ENCODE data around the gene PCDHA10. TPM values are rescaled to one million over a fixed set of nuclear protein-coding genes. Genes with fewer than 3 reads are reported as not detected.
A peak's percentile ranks its signal among the peaks of the same experiment; 100 is the strongest.
"Not testable (repeated sequence)": the region's sequence is repeated elsewhere in the genome, so short reads cannot be mapped to it uniquely, and the experiment has no call there.

PCDHA10 gene
- total and polyA plus RNA-seq, 2 experiments from 2014 or later: 10.2 to 14.4 TPM

GRCh38 chr5:140849831-140850634, 5.7 kb upstream of the PCDHA10 start:
- H3K27ac ChIP-seq; H3K4me1 ChIP-seq (ENCODE audit: low read depth); H3K4me3 ChIP-seq; H3K36me3 ChIP-seq; H3K9me3 ChIP-seq (ENCODE audit: low read depth); H3K27me3 ChIP-seq; DNase-seq (ENCODE audit: low read depth in 1 of 2, low spot score in 1 of 2): not testable (repeated sequence)

- TF ChIP-seq CTCF (IDR thresholded peaks at IDR 0.05; ENCODE audit: low read depth, low read length): no peak
- no peak for DNase-seq (ENCODE audit: low read depth in 1 of 2, low spot score in 1 of 2)
- Histone ChIP-seq H3K4me1 (ENCODE audit: low read depth) (no peaks in the 10 kb centered on the region), H3K27ac (no peak overlapping the region), H3K27me3 (no peaks in the 10 kb centered on the region), H3K36me3 (no peaks in the 10 kb centered on the region), H3K4me3 (no peak overlapping the region), H3K9me3 (ENCODE audit: low read depth) (no peaks in the 10 kb centered on the region)
These were observed 1.7 kb downstream of the PCDHA10 start for GRCh38 chr5:140857177-140857986.

- no peak for TF ChIP-seq CTCF (IDR thresholded peaks at IDR 0.05; ENCODE audit: low read depth, low read length)
These were observed 2.2 kb downstream of the PCDHA10 start for GRCh38 chr5:140857987-140858240.

GRCh38 chr5:140862441-140863295, 7.0 kb downstream of the PCDHA10 start:
- no peaks in the 10 kb centered on the region for H3K27me3 ChIP-seq
- no peak for TF ChIP-seq CTCF (IDR thresholded peaks at IDR 0.05; ENCODE audit: low read depth, low read length)
- H3K4me3 ChIP-seq: no peak overlapping the region
- H3K4me1 ChIP-seq (ENCODE audit: low read depth): no peaks in the 10 kb centered on the region
- no peak overlapping the region for H3K27ac ChIP-seq
- no peaks in the 10 kb centered on the region for H3K9me3 ChIP-seq (ENCODE audit: low read depth)
- DNase-seq (ENCODE audit: low read depth in 1 of 2, low spot score in 1 of 2): no peak
- no peaks in the 10 kb centered on the region for H3K36me3 ChIP-seq

More at GRCh38 chr5:140857987-140858240, 2.2 kb downstream of the PCDHA10 start:
- no peak for DNase-seq (ENCODE audit: low read depth in 1 of 2, low spot score in 1 of 2)
- no peak overlapping the region for H3K27ac ChIP-seq
- H3K9me3 ChIP-seq (ENCODE audit: low read depth): no peaks in the 10 kb centered on the region
- H3K4me1 ChIP-seq (ENCODE audit: low read depth): no peaks in the 10 kb centered on the region
- H3K36me3 ChIP-seq: no peaks in the 10 kb centered on the region
- H3K4me3 ChIP-seq: no peak overlapping the region
- no peaks in the 10 kb centered on the region for H3K27me3 ChIP-seq

GRCh38 chr5:140868721-140869554, 13.2 kb downstream of the PCDHA10 start, which contains the start of gene PCDHA11:
TSS of gene PCDHA11 (plus strand) at chr5:140868957. CDS start at chr5:140869104, 147 bp downstream.
- no peak within 1 kb of the TSS for H3K27ac ChIP-seq
- no peaks in the 10 kb centered on the region for H3K36me3 ChIP-seq
- no peaks in the 10 kb centered on the region for H3K27me3 ChIP-seq
- H3K9me3 ChIP-seq (ENCODE audit: low read depth): no peaks in the 10 kb centered on the region
- peak within 1 kb of the TSS; percentile 48 for H3K4me3 ChIP-seq
- no peak for TF ChIP-seq CTCF (IDR thresholded peaks at IDR 0.05; ENCODE audit: low read depth, low read length)
- H3K4me1 ChIP-seq (ENCODE audit: low read depth): no peaks in the 10 kb centered on the region
- peak; percentile 7 to 66 for DNase-seq (ENCODE audit: low read depth in 1 of 2, low spot score in 1 of 2)
